BE2C (cell line): ENCODE data around the gene NME4.
"Not testable (repeated sequence)": the region's sequence is repeated elsewhere in the genome, so short reads cannot be mapped to it uniquely, and the experiment has no call there.

ENCODE experiments used
- DNase-seq: peaks from one replicate; pipeline ENCODE4 v3.0.0-alpha.2; 2020
- H3K27me3 ChIP-seq: fragments of 250-450 bp; sonication (Bioruptor Pico); 2 replicates; pipeline ENCODE4 v1.5.1; 2020; ENCODE audit warnings: mild to moderate bottlenecking
- H3K36me3 ChIP-seq: fragments of 250-450 bp; sonication (Bioruptor Pico); 2 replicates; pipeline ENCODE4 v1.5.1; 2020; ENCODE audit warnings: mild to moderate bottlenecking
- H3K4me1 ChIP-seq: fragments of 250-450 bp; sonication (Bioruptor Pico); 2 replicates; pipeline ENCODE4 v1.5.1; 2020
- H3K4me3 ChIP-seq: 2 replicates; pipeline ENCODE4 v1.5.1; 2011; ENCODE audit warnings: low read depth, low read length
- H3K9me3 ChIP-seq: fragments of 250-450 bp; sonication (Bioruptor Pico); 2 replicates; pipeline ENCODE4 v1.5.1; 2020
- CTCF ChIP-seq: IDR thresholded peaks from 2 replicates; pipeline ENCODE4 v1.5.1; 2012; ENCODE audit warnings: mild to moderate bottlenecking, low read depth, low read length

NME4 gene

GRCh38 chr16:375212-375611 is 21.8 kb upstream of the NME4 start:
- no peak for TF ChIP-seq CTCF
- DNase-seq: no peak
- H3K36me3 ChIP-seq: peaks cover 5% of the 10 kb centered on the region

GRCh38 chr16:375927-376816 is 20.8 kb upstream of the NME4 start:
- H3K4me3 ChIP-seq: no peak overlapping the region
- TF ChIP-seq CTCF: no peak
- H3K4me1 ChIP-seq: peaks cover 8% of the 10 kb centered on the region
- H3K9me3 ChIP-seq: no peaks in the 10 kb centered on the region
- DNase-seq: no peak
- no peaks in the 10 kb centered on the region for H3K27me3 ChIP-seq
- H3K36me3 ChIP-seq: peaks cover 5% of the 10 kb centered on the region

More at GRCh38 chr16:375212-375611, 21.8 kb upstream of the NME4 start:
- Histone ChIP-seq H3K4me1 (peaks cover 15% of the 10 kb centered on the region), H3K4me3 (no peak overlapping the region), H3K27me3 (no peaks in the 10 kb centered on the region), H3K9me3 (no peaks in the 10 kb centered on the region)

- peaks cover 4% of the 10 kb centered on the region; the same call in 1 of the 2 replicates for H3K4me1 ChIP-seq
- H3K27me3 ChIP-seq: no peaks in the 10 kb centered on the region
- peak; percentile 11 for DNase-seq
- H3K4me3 ChIP-seq: no peak overlapping the region
- no peaks in the 10 kb centered on the region for H3K9me3 ChIP-seq
- H3K36me3 ChIP-seq: peaks cover 5% of the 10 kb centered on the region
- no peak for TF ChIP-seq CTCF
Observed at GRCh38 chr16:376817-377418, 20.1 kb upstream of the NME4 start.

GRCh38 chr16:377419-377951 is 19.5 kb upstream of the NME4 start:
- H3K36me3 ChIP-seq: peaks cover 5% of the 10 kb centered on the region
- H3K9me3 ChIP-seq: no peaks in the 10 kb centered on the region
- no peak for TF ChIP-seq CTCF
- H3K4me1 ChIP-seq: no peaks in the 10 kb centered on the region
- no peaks in the 10 kb centered on the region for H3K27me3 ChIP-seq
- no peak overlapping the region for H3K4me3 ChIP-seq
- peak; percentile 15 for DNase-seq

- not testable (repeated sequence) for H3K9me3 ChIP-seq, H3K4me3 ChIP-seq, H3K36me3 ChIP-seq, H3K27me3 ChIP-seq, DNase-seq, H3K4me1 ChIP-seq
Observed at GRCh38 chr16:378113-378820, 18.7 kb upstream of the NME4 start.

- no peaks in the 10 kb centered on the region for H3K27me3 ChIP-seq
- no peak for TF ChIP-seq CTCF
- no peaks in the 10 kb centered on the region for H3K9me3 ChIP-seq
- no peak overlapping the region for H3K4me3 ChIP-seq
- peaks cover 1% of the 10 kb centered on the region for H3K36me3 ChIP-seq
- H3K4me1 ChIP-seq: no peaks in the 10 kb centered on the region
- no peak for DNase-seq
Observed at GRCh38 chr16:378821-379182, 18.2 kb upstream of the NME4 start.
